HG03280 (cell line): Measurements from ENCODE around the gene USP20.
A peak's percentile ranks its signal among the peaks of the same experiment; 100 is the strongest.
"Not testable (repeated sequence)": the region's sequence is repeated elsewhere in the genome, so short reads cannot be mapped to it uniquely, and the experiment has no call there.

Experiments used
- ATAC-seq: cut with Tn5 transposase; IDR thresholded peaks from one replicate; pipeline ENCODE4 v1.9.1; 2021; ENCODE audit warnings: mild to moderate bottlenecking, moderate library complexity; ENCODE audit not compliant: unreplicated experiment

The USP20 gene

DNA sequence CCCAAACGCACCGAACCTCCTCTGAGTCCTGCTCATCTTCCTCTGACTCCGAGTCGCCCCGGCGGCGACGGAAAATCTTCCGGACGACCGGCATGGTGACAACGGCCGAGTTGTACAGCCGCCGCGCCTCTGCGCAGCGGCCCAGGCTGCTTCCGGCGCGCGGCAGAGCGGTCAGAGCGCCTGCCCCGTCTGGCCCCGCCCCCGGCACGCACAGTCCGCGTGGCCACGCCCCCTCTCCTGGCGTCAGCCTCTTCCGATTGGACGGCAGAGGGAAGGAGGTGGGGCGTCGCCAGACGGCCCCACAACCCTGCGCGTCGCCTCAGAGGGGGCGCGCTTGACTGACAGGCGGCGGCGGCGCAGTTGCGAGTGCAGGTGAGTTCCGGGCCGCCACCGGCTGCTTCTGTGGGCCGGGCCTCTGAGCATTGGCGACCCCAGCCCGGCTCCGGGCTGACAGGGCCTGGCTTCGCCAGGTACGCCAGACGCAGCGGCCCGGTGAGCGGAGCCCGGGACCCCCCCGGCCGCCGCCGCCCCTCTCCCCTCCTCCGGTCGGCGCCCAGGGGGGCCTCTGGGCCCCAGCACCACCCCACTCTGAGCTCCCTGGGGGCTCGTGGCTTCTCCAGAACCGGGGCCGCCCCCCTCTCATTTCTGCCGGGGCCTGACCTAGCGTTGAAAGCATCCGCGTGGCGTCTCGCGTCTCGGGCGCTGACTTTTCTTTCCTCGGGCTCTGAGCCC lies at the start of gene USP20, which contains the start of gene C9orf78:
Gene USP20 (plus strand): TSS at position 331 of the 732 bp plus-strand sequence. CDS start 17,098 bp downstream, outside the sequence.
Gene C9orf78 (minus strand): TSS at position 148 of the 732 bp plus-strand sequence. CDS start 54 bp downstream, at position 94.
- peak; percentile 96 for ATAC-seq

- ATAC-seq, result no peak
Observed at GRCh38 chr9:129785866-129786265, 49.4 kb upstream of the USP20 start.

DNA sequence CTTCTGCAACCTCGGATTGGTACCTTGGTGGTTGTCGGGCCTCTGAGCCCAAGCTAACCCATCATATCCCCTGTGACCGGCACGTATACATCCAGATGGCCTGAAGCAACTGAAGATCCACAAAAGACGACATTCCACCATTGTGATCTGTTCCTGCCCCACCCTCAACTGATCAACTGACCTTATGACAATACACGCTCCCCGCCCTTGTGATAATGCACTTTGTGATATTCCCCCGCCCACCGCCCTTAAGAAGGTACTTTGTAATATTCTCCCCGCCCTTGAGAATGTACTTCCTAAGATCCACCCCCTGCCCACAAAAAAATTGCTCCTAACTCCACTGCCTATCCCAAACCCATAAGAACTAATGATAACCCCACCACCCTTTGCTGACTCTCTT lies 48.8 kb upstream of the USP20 start:
- no peak for ATAC-seq

DNA sequence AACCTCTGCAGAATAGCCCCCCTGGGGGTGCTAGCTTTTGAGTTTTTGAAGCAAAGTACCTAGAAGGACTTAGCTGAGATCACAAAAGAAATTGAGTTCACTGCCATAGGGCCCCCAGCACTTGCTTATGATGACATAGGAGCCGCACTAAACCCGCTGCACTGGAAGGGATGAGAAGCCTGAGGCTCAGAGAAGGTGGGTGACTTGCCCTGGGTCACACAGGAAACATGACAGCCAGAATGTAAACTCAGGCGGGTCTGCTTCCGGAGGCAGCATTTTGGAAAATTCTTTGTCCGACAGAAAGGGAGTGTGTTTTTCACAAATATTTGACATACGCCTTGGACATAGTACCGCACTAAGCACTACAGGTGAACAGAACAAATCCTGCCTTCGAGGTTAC lies 40.7 kb upstream of the USP20 start:
- ATAC-seq, result no peak

- ATAC-seq, result not testable (repeated sequence)
Observed at GRCh38 chr9:129796029-129796428, 39.2 kb upstream of the USP20 start.

- no peak for ATAC-seq
Observed at GRCh38 chr9:129798973-129799372, 36.3 kb upstream of the USP20 start.

DNA sequence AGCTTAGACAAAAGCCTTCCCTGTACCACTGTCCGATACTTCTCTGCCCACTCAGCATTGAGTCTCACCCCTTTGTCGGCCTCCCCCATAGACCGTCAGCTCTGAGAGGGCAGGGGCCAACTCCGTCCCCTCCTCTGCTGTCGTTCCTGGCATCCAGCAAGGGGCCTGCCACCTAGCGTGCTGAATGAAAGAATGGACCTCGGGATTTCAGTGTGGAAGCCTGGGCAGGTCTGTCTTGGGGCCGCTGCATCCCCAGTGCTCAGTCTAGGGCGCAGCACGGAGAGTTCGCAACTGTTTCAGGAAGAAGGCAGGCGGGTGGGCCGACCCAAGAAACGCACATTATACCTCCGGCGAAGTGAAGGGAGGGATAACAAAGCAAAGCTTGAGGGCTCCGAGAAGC lies 33.8 kb upstream of the USP20 start:
- no peak for ATAC-seq

DNA sequence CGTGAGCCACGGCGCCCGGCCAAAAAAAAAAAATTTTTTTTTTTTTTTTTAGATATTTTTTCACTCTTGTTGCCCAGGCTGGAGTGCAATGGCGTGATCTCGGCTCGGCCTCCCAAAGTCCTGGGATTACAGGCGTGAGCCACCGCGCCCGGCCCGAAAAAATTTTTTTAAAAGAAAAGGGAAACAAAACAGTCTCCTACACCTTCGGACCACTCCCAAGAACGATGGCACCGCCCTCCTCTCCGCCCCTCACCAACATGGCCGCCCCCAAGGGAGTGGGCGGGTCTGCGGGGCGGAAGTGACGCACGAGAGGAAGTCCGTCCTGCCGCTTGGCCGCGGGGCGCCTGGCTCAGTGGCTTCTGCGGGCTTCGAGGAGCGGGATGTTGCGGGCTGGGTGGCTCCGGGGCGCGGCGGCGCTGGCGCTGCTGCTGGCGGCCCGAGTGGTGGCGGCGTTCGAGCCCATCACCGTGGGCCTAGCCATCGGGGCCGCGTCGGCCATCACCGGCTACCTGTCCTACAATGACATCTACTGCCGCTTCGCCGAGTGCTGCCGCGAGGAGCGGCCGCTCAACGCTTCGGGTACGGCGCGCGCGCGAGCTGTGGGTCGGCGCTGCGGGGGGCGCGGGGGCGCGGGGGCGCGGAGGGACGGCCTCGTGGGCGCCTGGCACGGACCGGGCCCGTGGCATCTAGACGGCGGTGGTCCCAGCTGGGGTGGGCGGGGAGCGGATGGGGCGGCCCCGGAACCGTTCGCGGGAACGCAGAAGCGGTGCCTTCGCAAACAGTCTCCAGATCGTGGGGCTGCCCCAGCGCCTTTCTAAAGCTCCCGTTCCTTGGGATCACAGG lies 32.2 kb upstream of the USP20 start, which contains the start of gene TOR1B:
Gene TOR1B (plus strand): TSS at position 352 of the 843 bp plus-strand sequence. CDS start 29 bp downstream, at position 381.
- peak; percentile 93 for ATAC-seq

DNA sequence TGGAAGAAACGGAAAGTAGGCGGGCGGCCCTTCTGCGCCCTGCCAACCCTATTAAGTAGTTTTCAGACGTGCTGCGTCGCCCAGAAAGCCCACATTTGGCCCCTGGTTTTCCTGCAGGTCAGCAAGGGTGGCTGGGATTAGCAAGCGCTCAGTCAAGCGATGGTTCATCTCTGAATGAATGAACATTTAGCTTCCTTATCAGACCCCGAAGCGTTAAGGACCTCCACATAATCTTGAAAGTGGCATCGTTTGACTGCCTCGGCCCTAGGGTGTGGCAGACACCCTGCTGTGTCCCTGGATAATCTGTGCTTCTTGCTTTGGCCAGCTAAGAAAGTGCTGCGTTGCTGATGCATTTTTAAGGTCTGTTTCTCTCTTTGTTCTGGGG lies 31.6 kb upstream of the USP20 start:
- ATAC-seq, result no peak

DNA sequence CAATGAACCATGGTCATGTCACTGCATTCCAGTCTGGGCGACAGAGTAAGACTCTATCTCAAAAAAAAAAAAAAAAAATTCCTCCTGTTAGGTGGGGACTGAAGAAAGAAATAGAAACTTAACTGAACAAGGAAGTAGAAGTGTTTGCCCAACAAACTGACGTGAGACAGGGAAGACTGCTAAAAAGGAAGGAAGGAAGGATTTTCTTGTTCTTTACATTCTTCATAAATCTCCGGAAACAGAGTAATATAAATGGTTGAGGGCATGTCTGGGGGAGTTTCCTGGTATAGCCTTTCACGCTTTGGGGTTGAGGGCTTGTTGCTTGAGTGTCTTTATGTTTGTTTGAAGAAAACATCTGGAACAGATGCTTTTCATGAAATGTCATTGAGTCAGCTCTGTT lies 29.2 kb upstream of the USP20 start:
- no peak for ATAC-seq

DNA sequence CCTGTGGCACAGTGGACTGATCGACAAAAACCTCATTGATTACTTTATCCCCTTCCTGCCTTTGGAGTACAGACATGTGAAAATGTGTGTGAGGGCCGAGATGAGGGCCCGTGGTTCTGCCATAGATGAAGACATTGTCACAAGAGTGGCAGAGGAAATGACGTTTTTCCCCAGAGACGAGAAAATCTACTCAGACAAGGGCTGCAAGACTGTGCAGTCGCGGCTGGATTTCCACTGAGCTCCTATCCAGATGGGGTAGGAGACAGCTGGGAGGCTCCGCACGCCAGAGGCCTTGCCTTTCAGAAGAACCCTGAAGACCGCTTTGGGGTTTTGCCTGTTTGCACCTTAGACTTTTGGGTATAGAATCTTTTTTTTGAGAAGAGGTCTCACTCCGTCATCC lies 25.9 kb upstream of the USP20 start:
- no peak for ATAC-seq

DNA sequence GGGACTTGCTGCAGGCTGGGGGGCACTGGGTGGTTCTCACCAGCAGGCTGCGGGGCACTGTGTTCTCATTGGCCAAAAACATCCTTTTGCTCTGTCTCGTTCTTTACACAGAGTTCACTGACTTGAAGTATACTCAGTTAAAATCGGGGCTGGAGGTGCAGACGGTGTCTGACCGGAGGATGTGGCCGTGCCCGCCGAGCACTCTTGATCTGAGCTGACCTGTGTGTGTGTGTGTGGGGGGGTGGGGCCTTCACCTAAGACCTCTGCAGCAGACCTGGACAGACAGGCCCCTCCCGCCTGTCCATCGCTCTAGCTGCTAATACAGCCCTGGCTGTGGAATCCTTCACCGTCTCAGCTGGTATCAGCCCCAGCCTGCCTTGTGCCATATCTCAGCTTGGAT lies 25.1 kb upstream of the USP20 start:
- ATAC-seq, result no peak

- ATAC-seq, result no peak
Observed at GRCh38 chr9:129810788-129811187, 24.5 kb upstream of the USP20 start.

- no peak for ATAC-seq
Observed at GRCh38 chr9:129811967-129812363, 23.3 kb upstream of the USP20 start.

- ATAC-seq, result no peak
Observed at GRCh38 chr9:129812385-129812784, 22.9 kb upstream of the USP20 start.

- no peak for ATAC-seq
Observed at GRCh38 chr9:129813661-129814060, 21.6 kb upstream of the USP20 start.

DNA sequence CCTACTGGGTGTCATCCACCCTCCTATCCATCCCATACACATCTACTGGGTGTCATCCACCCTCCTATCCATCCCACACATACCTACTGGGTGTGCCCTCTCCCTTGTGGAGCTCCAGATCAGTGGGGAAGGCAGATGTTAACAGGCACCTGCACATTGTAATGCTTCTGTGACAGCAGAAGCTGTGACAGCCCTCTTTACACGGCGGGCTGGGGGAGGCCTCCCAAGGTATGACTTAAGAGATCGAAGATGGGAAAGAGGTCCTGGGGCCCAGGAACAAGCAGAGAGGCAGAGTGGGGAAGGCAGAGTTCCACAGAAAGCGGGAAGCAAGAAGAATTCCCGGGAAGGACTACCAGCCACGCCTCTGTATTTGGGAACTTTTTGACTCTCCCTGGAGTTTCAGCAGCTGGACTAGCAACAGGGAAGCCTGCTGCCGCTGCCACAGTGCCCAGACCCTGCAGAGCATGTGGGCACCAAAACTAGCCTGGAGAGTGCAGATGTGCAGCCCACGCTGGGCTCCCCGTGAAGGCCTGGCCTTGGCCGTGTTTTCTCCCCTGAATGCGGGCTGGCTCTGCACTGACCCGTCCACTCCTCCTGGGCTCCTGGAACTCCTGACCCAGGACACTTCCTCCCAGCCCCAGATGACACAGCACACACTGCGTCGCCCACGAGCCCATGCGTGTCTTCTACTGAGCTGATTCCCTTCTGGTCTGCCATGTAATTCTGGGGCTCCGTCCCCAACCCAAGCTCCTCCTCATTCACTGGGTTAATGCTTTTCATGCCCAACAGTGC lies 20.6 kb upstream of the USP20 start:
- no peak for ATAC-seq

GRCh38 chr9:129815278-129815677 lies 20.0 kb upstream of the USP20 start:
- ATAC-seq, result no peak

DNA sequence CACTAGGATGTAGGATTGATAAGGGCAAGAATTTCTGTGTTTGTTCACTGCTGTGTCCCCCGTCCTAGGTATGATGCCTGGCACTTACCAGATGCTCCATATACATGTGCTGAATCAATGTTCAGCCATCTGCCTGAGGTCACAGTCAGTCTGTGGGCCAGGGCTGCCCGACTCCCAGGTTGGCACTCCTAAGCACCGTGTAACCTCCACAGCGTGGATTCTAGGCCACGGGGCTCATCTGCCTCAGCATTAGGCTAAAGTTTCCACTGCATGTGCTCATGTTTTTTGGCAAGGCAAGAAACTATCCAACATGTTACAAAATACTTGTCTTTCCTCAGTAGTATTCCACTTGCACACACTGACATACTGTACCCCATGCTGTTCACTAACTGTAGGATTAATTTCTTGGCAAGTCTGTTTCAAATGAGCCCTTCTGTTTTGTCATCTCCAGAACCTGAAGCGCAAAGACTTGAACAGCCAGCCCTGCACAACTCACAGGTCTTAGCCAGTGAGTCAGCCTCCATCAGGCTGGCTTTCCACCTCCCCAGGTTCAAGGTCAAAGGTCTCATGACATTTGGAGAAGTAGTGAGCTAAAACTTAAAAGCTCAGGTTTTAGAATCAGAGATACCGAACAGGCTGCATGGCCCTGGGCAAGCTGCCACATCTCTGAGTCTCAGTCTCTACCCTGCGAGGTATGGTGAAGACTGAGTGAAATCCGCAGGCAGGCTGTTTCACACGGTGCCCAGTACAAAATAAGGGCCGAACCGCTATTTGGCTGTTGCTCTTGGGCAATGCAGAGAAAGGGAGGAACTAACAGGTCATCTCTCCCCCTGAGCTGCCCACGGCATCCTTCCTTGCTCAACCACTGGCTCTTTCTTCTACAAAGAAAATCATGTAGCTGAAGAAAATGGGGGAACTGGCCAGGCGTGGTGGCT lies 18.5 kb upstream of the USP20 start:
- no peak for ATAC-seq
